SK-N-SH (cell line): ENCODE results near the gene HOXC5. TPM values are rescaled to one million over a fixed set of nuclear protein-coding genes. Genes with fewer than 3 reads are reported as not detected.

Experiments used
- CTCF ChIA-PET: fragments of 300-600, 350-600 bp; formaldehyde crosslinking; extraction: SDS; loops from one replicate; lab custom pipeline; 2021; lab: Yijun Ruan, JAX
- POLR2A ChIA-PET: fragments of 350-600 bp; sonication (Branson Sonifier 250); formaldehyde crosslinking; extraction: SDS; loops from one replicate; lab custom pipeline; 2020; ENCODE audit warnings: antibody characterized with exemption, inconsistent platforms; lab: Yijun Ruan, JAX
- DNase-seq: peaks from one replicate; pipeline ENCODE4 v3.0.0; 2012
- H2AFZ ChIP-seq: fragments of 200-600 bp; sonication (generic); 2 replicates; pipeline ENCODE4 v1.8.1; 2016; ENCODE audit warnings: antibody characterized with exemption, mild to moderate bottlenecking, low read depth
- H3F3A ChIP-seq: fragments of 200-600 bp; sonication (generic); replicated peaks from 2 replicates; pipeline ENCODE3; 2016; ENCODE audit warnings: antibody characterized with exemption, mild to moderate bottlenecking; ENCODE audit not compliant: insufficient read depth
- H3K27ac ChIP-seq, 2 experiments: fragments of 200-500 bp in 1 of 2; fragments of 200-600 bp in 1 of 2; sonication (Bioruptor generic) in 1 of 2; sonication (generic), shearing (Covaris generic) in 1 of 2; 2 replicates each; pipeline versions ENCODE4 v1.5.1 to v1.6.1; 2014 to 2016; ENCODE audit warnings: low read depth in 2 of 2, inconsistent platforms in 1 of 2, low read length in 1 of 2, mild to moderate bottlenecking in 1 of 2, mixed read lengths in 1 of 2
- H3K27me3 ChIP-seq: fragments of 200-600 bp; sonication (generic), shearing (Covaris generic); 2 replicates; pipeline ENCODE4 v1.6.1; 2016; ENCODE audit warnings: mixed run types; ENCODE audit not compliant: insufficient read depth
- H3K36me3 ChIP-seq, 2 experiments: fragments of 200-500 bp in 1 of 2; fragments of 200-600 bp in 1 of 2; sonication (Bioruptor generic) in 1 of 2; sonication (generic) in 1 of 2; replicated peaks in 1 of 2; 2 replicates each; pipeline versions ENCODE3 to v1.5.1; 2014 to 2016; ENCODE audit warnings: low read length in 1 of 2, mild to moderate bottlenecking in 1 of 2; ENCODE audit not compliant: insufficient read depth in 2 of 2, control insufficient read depth in 1 of 2
- H3K4me1 ChIP-seq, 2 experiments: fragments of 200-500 bp in 1 of 2; fragments of 200-600 bp in 1 of 2; sonication (Bioruptor generic) in 1 of 2; sonication (generic), shearing (Covaris generic) in 1 of 2; 2 replicates each; pipeline versions ENCODE4 v1.5.1 to v1.6.1; 2014 to 2016; ENCODE audit warnings: low read depth in 1 of 2, low read length in 1 of 2, mixed run types in 1 of 2; ENCODE audit not compliant: insufficient read depth in 2 of 2, control insufficient read depth in 1 of 2
- H3K4me2 ChIP-seq: fragments of 200-600 bp; sonication (generic), shearing (Covaris generic); 2 replicates; pipeline ENCODE4 v1.6.1; 2017; ENCODE audit warnings: mixed run types
- H3K4me3 ChIP-seq, 2 experiments: fragments of 200-500 bp in 1 of 2; fragments of 200-600 bp in 1 of 2; sonication (Bioruptor generic) in 1 of 2; sonication (generic), shearing (Covaris generic) in 1 of 2; 2 replicates each; pipeline versions ENCODE4 v1.5.1 to v1.8.1; 2014 to 2016; ENCODE audit warnings: low read depth in 2 of 2, inconsistent platforms in 1 of 2, low read length in 1 of 2, mild to moderate bottlenecking in 1 of 2, mixed read lengths in 1 of 2, moderate library complexity in 1 of 2
- H3K79me2 ChIP-seq: fragments of 200-600 bp; sonication (generic); 2 replicates; pipeline ENCODE4 v1.8.1; 2017; ENCODE audit warnings: mild to moderate bottlenecking; ENCODE audit not compliant: insufficient read depth
- H3K9ac ChIP-seq: fragments of 200-600 bp; sonication (generic); 2 replicates; pipeline ENCODE4 v1.6.1; 2017; ENCODE audit warnings: mixed run types
- H3K9me2 ChIP-seq: fragments of 200-600 bp; sonication (generic); 2 replicates; pipeline ENCODE4 v1.6.1; 2017; ENCODE audit warnings: mixed run types
- H3K9me3 ChIP-seq: fragments of 200-600 bp; sonication (generic); 2 replicates; pipeline ENCODE4 v1.6.1; 2017; ENCODE audit warnings: mixed run types, mild to moderate bottlenecking, moderate library complexity
- H4K20me1 ChIP-seq: fragments of 200-600 bp; sonication (generic); 2 replicates; pipeline ENCODE4 v1.6.1; 2017; ENCODE audit warnings: mild to moderate bottlenecking, mixed run types; ENCODE audit not compliant: insufficient read depth
- FOSL2 ChIP-seq: IDR thresholded peaks from 2 replicates; pipeline ENCODE4 v1.4.0; 2012; ENCODE audit warnings: low read depth, mild to moderate bottlenecking, moderate library complexity, borderline replicate concordance
- FOXM1 ChIP-seq: IDR thresholded peaks from 2 replicates; pipeline ENCODE4 v1.4.0; 2012; ENCODE audit warnings: low read depth, mild to moderate bottlenecking
- GATA2 ChIP-seq: sonication (generic); formaldehyde crosslinking; IDR thresholded peaks from 2 replicates; pipeline ENCODE4 v1.5.0; 2020; ENCODE audit warnings: mild to moderate bottlenecking, missing genetic modification reagents
- IRF3 ChIP-seq: fragments of 150-350 bp; IDR thresholded peaks from 2 replicates; pipeline ENCODE4 v1.6.1; 2016; ENCODE audit warnings: mild to moderate bottlenecking, low read depth, low read length
- MAX ChIP-seq: IDR thresholded peaks from 2 replicates; pipeline ENCODE4 v1.4.0; 2012; ENCODE audit warnings: low read depth
- MEF2A ChIP-seq: IDR thresholded peaks from 2 replicates; pipeline ENCODE4 v1.4.0; 2012; ENCODE audit warnings: low read depth, borderline replicate concordance
- NRF1 ChIP-seq: IDR thresholded peaks from 2 replicates; pipeline ENCODE4 v1.6.1; 2012; ENCODE audit warnings: low read depth, mild to moderate bottlenecking, low read length
- REST ChIP-seq: IDR thresholded peaks from 2 replicates; pipeline ENCODE4 v1.6.1; 2012; ENCODE audit warnings: mild to moderate bottlenecking, low read depth, low read length, moderate library complexity
- SMC3 ChIP-seq: IDR thresholded peaks from 2 replicates; pipeline ENCODE4 v1.6.1; 2012; ENCODE audit warnings: low read depth, low read length, improper control_type of control experiment
- TCF12 ChIP-seq: IDR thresholded peaks from 2 replicates; pipeline ENCODE4 v1.4.0; 2012
- TEAD4 ChIP-seq: IDR thresholded peaks from 2 replicates; pipeline ENCODE4 v1.4.0; 2012; ENCODE audit warnings: mild to moderate bottlenecking, borderline replicate concordance; ENCODE audit not compliant: insufficient read depth
- YY1 ChIP-seq: IDR thresholded peaks from 2 replicates; pipeline ENCODE4 v1.4.0; 2012; ENCODE audit warnings: low read depth, mild to moderate bottlenecking
- WGBS: methylation state at CpG from one replicate; pipeline ENCODE4 v1.1.6; 2017; ENCODE audit warnings: low lambda C conversion rate; 5-methylcytosine and 5-hydroxymethylcytosine counted together
- polyA plus RNA-seq, 3 experiments: library from polyadenylated mRNA; depleted of rRNA; stranded (reverse); fragments of >200 nt; gene quantifications; 2 replicates each; pipeline ENCODE4 v1.2.3, GENCODE V29; 2012

Gene HOXC5
- polyA plus RNA-seq, 1 of the 3 experiments (the other 2 are of a cell fraction): 2.1 TPM

GRCh38 chr12:54010972-54011664 is 21.7 kb upstream of the HOXC5 start:
- POLR2A ChIA-PET: interaction anchor here (1.1 kb wide), 1 partner anchor 185 kb away, joined by 3 read pairs; no protein-coding TSS in a partner anchor

More at GRCh38 chr12:54010972-54011664, 21.7 kb upstream of the HOXC5 start:
- no peak overlapping the region for H3K9ac ChIP-seq
- no peak overlapping the region for H3K4me2 ChIP-seq
- peaks cover 8% of the 10 kb centered on the region for H3F3A ChIP-seq
- no peaks in the 10 kb centered on the region for H3K27me3 ChIP-seq
- 80% methylated on average over 17 of the region's 17 CpGs for WGBS
- no peak overlapping the region for H2AFZ ChIP-seq
- no peak for DNase-seq
- H3K9me2 ChIP-seq: no peaks in the 10 kb centered on the region
- TF ChIP-seq MAX: no peak
- no peak for TF ChIP-seq MEF2A
- no peak for TF ChIP-seq TCF12
- no peak for TF ChIP-seq YY1
- no peak for TF ChIP-seq IRF3
- no peak for TF ChIP-seq FOXM1
- TF ChIP-seq REST: no peak
- no peak for TF ChIP-seq NRF1
- no peak for TF ChIP-seq TEAD4
- no peak for TF ChIP-seq GATA2 (CRISPR knock-in tag)
- TF ChIP-seq SMC3: no peak
- TF ChIP-seq FOSL2: no peak
- H3K27ac ChIP-seq: no peak overlapping the region
- no peaks in the 10 kb centered on the region for H3K9me3 ChIP-seq
- H3K36me3 ChIP-seq: no peaks in the 10 kb centered on the region
- H4K20me1 ChIP-seq: no peaks in the 10 kb centered on the region
- CTCF ChIA-PET: interaction anchor here (0.6 to 24.5 kb wide), 8 partner anchors 11 to 388 kb away, joined by 3 to 568 read pairs (median 3); partner anchors contain the start of genes HOXC5, HOXC6, HOXC9 and SMUG1
- H3K4me3 ChIP-seq: no peak overlapping the region
- no peaks in the 10 kb centered on the region for H3K79me2 ChIP-seq
- H3K4me1 ChIP-seq: peaks cover 0 to 19% of the 10 kb centered on the region in 2 experiments; a peak in 1 of 4 replicates
